Left lung (tissue), 10 donors: ENCODE results near the gene SYDE1. TPM values are rescaled to one million over a fixed set of nuclear protein-coding genes. Genes with fewer than 3 reads are reported as not detected.

ENCODE experiments used
- ATAC-seq: fragments of 200-7000 bp; cut with Tn5 transposase; one replicate; pipeline ENCODE4 v1.9.1; 2020; ENCODE audit warnings: moderate library complexity
- DNase-seq, 4 donors: peaks; one replicate each; pipeline ENCODE4 v3.0.0-alpha.2; 2013 to 2020
- H3K27ac ChIP-seq, 2 donors: fragments of 200-600 bp; sonication (generic) in 1 of 2; one replicate each; pipeline versions ENCODE4 v1.5.0 to v1.8.0; 2020 to 2021
- H3K27me3 ChIP-seq, 2 donors: fragments of 200-600 bp; sonication (generic) in 1 of 2; one replicate each; pipeline versions ENCODE4 v1.5.0 to v1.8.0; 2020 to 2021
- H3K36me3 ChIP-seq, 2 donors: fragments of 200-600 bp; sonication (generic) in 1 of 2; one replicate each; pipeline versions ENCODE4 v1.5.0 to v1.8.0; 2020 to 2021
- H3K4me1 ChIP-seq, 2 donors: fragments of 200-600 bp; one replicate each; pipeline ENCODE4 v1.8.0; 2021
- H3K4me3 ChIP-seq, 2 donors: fragments of 200-600 bp; sonication (generic) in 1 of 2; one replicate each; pipeline versions ENCODE4 v1.5.0 to v1.8.0; 2020 to 2021; ENCODE audit warnings: mild to moderate bottlenecking in 1 of 2
- H3K9me3 ChIP-seq, 2 donors: fragments of 200-600 bp; sonication (generic) in 1 of 2; one replicate each; pipeline versions ENCODE4 v1.5.0 to v1.8.0; 2020 to 2021
- CTCF ChIP-seq, 2 donors: fragments of 200-600 bp; sonication (generic) in 1 of 2; IDR thresholded peaks; one replicate each; pipeline versions ENCODE4 v1.5.0 to v1.8.0; 2021; ENCODE audit warnings: antibody characterized with exemption in 2 of 2
- intact Hi-C, 2 donors: fragments of 100-400 bp; cut with DNase I; formaldehyde crosslinking; loops; one replicate each; pipeline versions ENCODE4 v1.11.2 to v1.14.2; 2022
- polyA plus RNA-seq, 6 donors: library from polyadenylated mRNA; unstranded; fragments of 120-200 nt; gene quantifications; one replicate each; pipeline ENCODE4 v1.2.1, GENCODE V29; 2013; ENCODE audit not compliant: insufficient read length in 6 of 6
- total RNA-seq, 2 donors: library from RNA; stranded (reverse); fragmentation: NEBNext Ultra II Directional; extraction: Animal tissue kit (Norgen Biotek cat#: 25700); gene quantifications; one replicate each; pipeline ENCODE4 v1.2.1, GENCODE V29; 2021
- donor health status: DM: no; HTN: yes; CAD: no.
- donor health status: DM: no; HTN: no; CAD: no.

SYDE1 gene
- total and polyA plus RNA-seq, 8 donors = 16.6 to 33.8 (median 22.5) TPM

GRCh38 chr19:15108145-15108844, 1.1 kb downstream of the SYDE1 start:
- Histone ChIP-seq H3K27ac (peak overlapping the region; percentile 73 to 82), H3K4me3 (peak overlapping the region; percentile 50 to 55), H3K36me3 (peaks cover 0 to 43% of the 10 kb centered on the region in 2 donors), H3K4me1 (peaks cover 0 to 17% of the 10 kb centered on the region in 2 donors), H3K9me3 (peaks cover 0 to 14% of the 10 kb centered on the region in 2 donors), H3K27me3 (peaks cover 0 to 35% of the 10 kb centered on the region in 2 donors)
- no peak for TF ChIP-seq CTCF (IDR thresholded peaks at IDR 0.05)
- ATAC-seq (peak; percentile 10), DNase-seq (no peak)
- intact Hi-C loops = no loop called here

- peak overlapping the region in 1 of 2 donors; percentile 82 for H3K27ac ChIP-seq
- peaks cover 0 to 35% of the 10 kb centered on the region in 2 donors for H3K27me3 ChIP-seq
- H3K4me1 ChIP-seq = peaks cover 0 to 17% of the 10 kb centered on the region in 2 donors
- TF ChIP-seq CTCF (IDR thresholded peaks at IDR 0.05) = no peak
- DNase-seq = no peak
- peaks cover 0 to 51% of the 10 kb centered on the region in 2 donors for H3K36me3 ChIP-seq
- H3K4me3 ChIP-seq = peak overlapping the region in 1 of 2 donors; percentile 50
- H3K9me3 ChIP-seq = peaks cover 0 to 7% of the 10 kb centered on the region in 2 donors
- intact Hi-C loops = no loop called here
- ATAC-seq = no peak
These were observed 1.9 kb downstream of the SYDE1 start for GRCh38 chr19:15108845-15109767.

- intact Hi-C loops = no loop called here
- ATAC-seq (no peak), DNase-seq (peak in 1 of 4 donors; percentile 78)
- Histone ChIP-seq H3K4me1 (peaks cover 0 to 17% of the 10 kb centered on the region in 2 donors), H3K4me3 (no peak overlapping the region), H3K27me3 (peaks cover 0 to 35% of the 10 kb centered on the region in 2 donors), H3K9me3 (no peaks in the 10 kb centered on the region), H3K27ac (no peak overlapping the region), H3K36me3 (peaks cover 0 to 56% of the 10 kb centered on the region in 2 donors)
- TF ChIP-seq CTCF (IDR thresholded peaks at IDR 0.05) = no peak
These were observed 2.7 kb downstream of the SYDE1 start for GRCh38 chr19:15109768-15110417.

- ATAC-seq = no peak
- H3K27me3 ChIP-seq = peaks cover 0 to 35% of the 10 kb centered on the region in 2 donors
- intact Hi-C loops = no loop called here
- H3K36me3 ChIP-seq = peaks cover 0 to 61% of the 10 kb centered on the region in 2 donors
- DNase-seq = no peak
- no peaks in the 10 kb centered on the region for H3K9me3 ChIP-seq
- no peak overlapping the region for H3K27ac ChIP-seq
- H3K4me1 ChIP-seq = peaks cover 0 to 17% of the 10 kb centered on the region in 2 donors
- no peak for TF ChIP-seq CTCF (IDR thresholded peaks at IDR 0.05)
- H3K4me3 ChIP-seq = no peak overlapping the region
These were observed 3.2 kb downstream of the SYDE1 start for GRCh38 chr19:15110418-15110815.
